GM19372 (cell line): Measurements from ENCODE around the gene NOP10.
A peak's percentile ranks its signal among the peaks of the same experiment; 100 is the strongest.
"Not testable (repeated sequence)": the region's sequence is repeated elsewhere in the genome, so short reads cannot be mapped to it uniquely, and the experiment has no call there.

Experiments
- ATAC-seq: cut with Tn5 transposase; IDR thresholded peaks from one replicate; pipeline ENCODE4 v1.9.1; 2021; ENCODE audit warnings: mild to moderate bottlenecking, low read depth, moderate library complexity; ENCODE audit not compliant: unreplicated experiment

Gene NOP10

GRCh38 chr15:34359416-34359815 lies 16.5 kb upstream of the NOP10 start:
- no peak for ATAC-seq

GRCh38 chr15:34358948-34359347 lies 16.0 kb upstream of the NOP10 start:
- ATAC-seq: no peak

DNA sequence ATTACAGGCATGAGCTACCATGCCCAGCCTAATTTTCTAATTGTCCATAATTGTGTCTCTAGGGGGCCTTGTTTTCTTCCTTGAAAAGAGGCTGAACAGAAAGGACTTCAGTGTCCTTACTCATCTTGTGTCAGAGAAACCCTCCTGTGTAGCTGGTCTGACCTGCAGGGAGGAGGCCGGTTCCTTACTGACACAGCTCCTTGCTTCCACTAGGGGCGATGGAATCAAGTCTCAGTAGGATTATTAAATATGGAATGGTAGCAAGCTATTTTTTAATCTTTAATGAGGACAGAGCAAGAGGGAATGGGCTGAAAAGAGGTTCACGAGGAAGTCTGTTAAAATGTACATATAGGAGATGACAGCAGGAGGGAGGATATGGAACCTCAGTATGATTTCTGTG lies 15.4 kb upstream of the NOP10 start:
- no peak for ATAC-seq

- ATAC-seq: no peak
Measured at GRCh38 chr15:34357653-34358052, 14.7 kb upstream of the NOP10 start.

- no peak for ATAC-seq
Measured at GRCh38 chr15:34355241-34355640, 12.3 kb upstream of the NOP10 start.

DNA sequence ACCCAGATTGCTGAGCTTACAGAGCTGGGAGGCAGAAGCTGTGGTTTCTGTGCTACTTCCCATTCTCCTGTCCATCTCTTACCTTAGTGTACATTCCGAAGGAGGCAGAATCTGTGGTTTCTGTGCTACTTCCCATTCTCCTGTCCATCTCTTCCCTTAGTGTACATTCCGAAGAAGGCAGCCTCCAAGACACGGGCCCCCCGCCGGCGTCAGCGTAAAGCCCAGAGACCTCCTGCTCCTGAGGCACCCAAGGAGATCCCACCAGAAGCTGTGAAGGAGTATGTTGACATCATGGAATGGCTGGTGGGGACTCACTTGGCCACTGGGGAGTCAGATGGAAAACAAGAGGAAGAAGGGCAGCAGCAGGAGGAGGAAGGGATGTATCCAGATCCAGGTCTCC lies 11.3 kb upstream of the NOP10 start:
- ATAC-seq: no peak

DNA sequence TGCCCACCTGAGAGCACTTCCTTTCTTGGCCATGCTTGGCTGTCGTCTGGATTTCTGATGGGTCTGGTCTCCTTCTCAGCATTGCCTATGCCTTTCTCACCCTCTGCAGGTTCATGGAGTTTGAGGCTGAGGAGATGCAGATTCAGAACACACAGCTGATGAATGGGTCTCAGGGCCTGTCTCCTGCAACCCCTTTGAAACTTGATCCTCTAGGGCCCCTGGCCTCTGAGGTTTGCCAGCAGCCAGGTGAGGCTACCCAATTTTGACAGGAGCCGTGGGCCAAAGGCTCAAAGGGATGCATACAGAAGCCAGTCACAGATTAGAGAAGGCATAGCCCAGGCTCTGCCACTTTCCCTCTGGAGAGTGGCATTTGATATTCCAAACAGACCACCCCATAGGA lies 10.7 kb upstream of the NOP10 start:
- ATAC-seq: no peak

DNA sequence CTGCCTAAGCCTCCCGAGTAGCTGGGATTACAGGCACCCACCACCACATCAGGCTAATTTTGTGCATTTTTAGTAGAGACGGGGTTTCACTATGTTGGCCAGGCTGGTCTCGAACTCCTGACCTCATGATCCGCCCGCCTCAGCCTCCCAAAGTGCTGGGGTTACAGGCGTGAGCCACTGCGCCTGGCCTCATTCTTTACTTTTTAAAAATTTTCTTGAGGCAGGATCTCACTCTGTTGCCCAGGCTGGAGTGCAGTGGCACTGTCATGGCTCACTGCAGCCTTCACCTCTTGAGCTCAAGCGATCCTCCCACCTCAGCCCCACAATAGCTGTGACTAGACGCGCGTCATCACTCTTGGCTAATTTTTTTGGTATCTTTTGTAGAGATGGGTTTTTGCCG lies 10.1 kb upstream of the NOP10 start:
- not testable (repeated sequence) for ATAC-seq

GRCh38 chr15:34349769-34350168 lies 6.8 kb upstream of the NOP10 start:
- ATAC-seq: no peak

DNA sequence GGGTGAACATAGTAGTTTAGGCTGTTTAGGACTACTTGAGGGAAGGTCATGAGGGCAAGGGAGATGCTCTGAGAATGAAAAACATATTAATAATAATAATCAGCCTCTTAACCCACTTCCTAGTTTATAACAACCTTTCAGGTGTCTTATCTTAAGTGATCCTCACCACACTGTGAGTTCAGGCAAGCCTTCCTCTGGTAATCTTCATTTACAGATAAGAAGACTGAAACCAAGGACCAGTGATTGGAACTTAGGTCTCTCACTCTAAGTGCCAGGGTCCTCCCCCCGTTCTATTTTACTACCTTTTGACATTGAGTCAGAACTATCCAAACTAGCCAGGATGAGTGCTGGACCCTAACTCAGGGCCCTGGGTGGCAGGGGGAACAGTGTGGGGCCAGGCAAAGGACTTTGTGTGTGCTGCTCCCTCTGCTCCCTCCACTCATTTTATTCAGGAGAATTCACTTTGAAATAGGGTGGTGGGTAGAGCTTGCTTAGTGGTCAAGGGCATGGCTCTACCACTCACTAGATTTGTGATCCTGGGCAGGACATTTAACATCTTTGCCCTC lies 5.9 kb upstream of the NOP10 start:
- ATAC-seq: no peak

DNA sequence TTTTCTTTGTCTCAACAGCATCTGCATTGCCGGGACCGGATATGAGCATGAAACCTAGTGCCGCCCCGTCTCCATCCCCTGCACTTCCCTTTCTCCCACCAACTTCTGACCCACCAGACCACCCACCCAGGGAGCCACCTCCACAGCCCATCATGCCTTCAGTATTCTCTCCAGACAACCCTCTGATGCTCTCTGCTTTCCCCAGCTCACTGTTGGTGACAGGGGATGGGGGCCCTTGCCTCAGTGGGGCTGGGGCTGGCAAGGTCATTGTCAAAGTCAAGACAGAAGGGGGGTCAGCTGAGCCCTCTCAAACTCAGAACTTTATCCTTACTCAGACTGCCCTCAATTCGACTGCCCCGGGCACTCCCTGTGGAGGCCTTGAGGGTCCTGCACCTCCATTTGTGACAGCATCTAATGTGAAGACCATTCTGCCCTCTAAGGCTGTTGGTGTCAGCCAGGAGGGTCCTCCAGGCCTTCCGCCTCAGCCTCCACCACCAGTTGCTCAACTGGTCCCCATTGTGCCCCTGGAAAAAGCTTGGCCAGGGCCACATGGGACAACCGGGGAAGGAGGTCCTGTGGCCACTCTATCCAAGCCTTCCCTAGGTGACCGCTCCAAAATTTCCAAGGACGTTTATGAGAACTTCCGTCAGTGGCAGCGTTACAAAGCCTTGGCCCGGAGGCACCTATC lies 5.2 kb upstream of the NOP10 start:
- no peak for ATAC-seq

DNA sequence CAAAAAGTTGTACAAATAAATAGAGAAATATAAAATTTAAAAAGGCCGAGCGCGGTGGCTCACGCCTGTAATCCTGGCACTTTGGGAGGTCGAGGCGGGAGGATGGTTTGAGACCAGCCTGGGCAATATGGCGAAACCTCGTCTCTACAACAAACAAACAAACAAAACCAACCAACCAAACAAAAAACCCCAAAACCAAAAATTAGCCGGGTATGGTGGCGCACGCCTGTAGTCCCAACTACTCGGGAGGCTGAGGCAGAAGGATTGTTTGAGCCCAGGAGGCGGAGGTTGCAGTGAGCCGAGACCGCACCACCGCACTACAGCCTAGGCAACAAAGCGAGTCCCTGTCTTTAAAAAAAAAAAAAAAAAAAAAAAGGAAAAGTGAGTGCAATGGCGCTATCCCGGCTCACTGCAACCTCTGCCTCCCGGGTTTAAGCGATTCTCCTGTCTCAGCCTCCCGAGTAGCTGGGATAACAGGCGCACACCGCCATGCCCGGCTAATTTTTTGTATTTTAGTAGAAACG lies 661 bp downstream of the NOP10 start:
- not testable (repeated sequence) for ATAC-seq

DNA sequence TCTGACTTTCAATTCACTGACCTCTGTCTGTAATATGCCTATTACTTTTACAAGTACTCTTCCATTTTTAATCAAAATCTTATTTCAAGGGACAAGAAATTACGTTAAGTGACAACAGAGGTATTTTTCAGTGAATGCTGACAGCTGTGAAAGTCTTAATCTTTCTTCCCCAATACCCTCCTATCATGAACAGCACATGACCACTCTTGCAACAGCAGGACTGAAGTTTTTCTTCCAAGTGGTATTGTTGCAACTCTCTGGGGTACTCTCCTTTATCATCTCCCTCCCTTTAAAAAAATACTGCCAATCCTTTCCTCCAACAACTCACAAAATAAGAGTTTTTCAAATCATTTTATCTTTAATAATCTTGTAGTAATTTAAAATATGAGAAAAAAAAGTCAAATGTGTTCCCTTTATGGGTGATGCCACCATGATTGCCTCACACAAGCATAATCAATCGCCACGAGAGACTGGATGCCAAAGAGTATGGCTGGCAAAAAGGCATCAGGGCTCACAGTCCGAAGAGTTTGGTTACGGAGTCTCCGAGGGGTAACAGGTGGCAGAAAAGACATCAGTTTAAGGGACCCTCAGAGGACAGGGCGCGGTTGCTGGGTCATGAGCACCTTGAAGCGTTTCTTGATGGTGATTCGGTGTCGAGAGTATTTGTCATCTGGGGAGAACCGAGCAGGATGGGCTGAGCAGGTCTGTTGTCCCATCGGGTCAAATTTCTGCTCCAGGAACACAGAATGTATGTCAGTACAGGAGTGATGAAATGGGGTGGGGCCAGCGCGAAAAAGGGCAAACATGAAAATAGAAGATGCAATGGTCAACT lies 1.3 kb downstream of the NOP10 start:
- no peak for ATAC-seq

- no peak for ATAC-seq
Measured at GRCh38 chr15:34339946-34340345, 3.0 kb downstream of the NOP10 start.

- no peak for ATAC-seq
Measured at GRCh38 chr15:34338347-34338746, 4.6 kb downstream of the NOP10 start.

DNA sequence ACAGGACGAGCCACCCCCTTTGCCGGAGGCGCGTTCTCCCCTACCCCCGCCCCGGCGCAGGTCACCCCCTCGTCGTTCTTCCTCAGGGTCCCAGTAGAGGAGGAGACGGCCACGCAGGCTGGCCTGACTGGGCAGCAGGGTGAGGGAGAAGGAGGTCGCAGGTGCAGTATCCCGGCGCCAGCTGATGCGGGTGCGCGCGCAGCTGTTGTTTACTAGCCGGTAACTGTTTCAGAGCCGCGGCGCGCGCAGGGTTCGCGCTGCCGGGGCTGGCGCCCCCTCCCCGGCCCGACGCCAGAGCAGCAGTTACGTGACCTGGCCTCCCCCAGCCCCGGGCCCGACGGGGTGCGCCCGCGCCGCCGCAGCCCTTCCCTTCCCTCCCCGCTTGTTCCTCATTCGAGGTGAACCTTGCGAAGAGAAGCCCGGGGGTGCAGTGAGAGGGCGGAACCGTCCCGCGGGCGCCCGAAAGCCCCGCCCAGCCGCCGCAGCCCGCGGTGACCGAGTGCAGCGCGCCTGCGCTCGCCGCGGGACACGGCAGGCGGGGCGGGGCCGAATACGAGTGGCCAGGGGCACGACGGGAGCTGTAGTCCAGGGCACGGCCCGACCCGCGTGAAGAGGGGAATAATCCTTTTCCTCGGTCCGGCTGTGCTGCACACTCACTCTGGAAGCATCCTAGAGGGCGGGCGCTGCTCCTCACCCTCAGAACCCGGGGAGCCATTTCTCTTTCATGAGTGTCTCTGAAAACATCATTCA lies 5.2 kb downstream of the NOP10 start, which contains the start of gene SLC12A6:
SLC12A6 (minus strand) TSS at position 225 of the 750 bp plus-strand sequence. CDS start 1,101 bp downstream, outside the sequence.
- ATAC-seq: peak; percentile 67

DNA sequence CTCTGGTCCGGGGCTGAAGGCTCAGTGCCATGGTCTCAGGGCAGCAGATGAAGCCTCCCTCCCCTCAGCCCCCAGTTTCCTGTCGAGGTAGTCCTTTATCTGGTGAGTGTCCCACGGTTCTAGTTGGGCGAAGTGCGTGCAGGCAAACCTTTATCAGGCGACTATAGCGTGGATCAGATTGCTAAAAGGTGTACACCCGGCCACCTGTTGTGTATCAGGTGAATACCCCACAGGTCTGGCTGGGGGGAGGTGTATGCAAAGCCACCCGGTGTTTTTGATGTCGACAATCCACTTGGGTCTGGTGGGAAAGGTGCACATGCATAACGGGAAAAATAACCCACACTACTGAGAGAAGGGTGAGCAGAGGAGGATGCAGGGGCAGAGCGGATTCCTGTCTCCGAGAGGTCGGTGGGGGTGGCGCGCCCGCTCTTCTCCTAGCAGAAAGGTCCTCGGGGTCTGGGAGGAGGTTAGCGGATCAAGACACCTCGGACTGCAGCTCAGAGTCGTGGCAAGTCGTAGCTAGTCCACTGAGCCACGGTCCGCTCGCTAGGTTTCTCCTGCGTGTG lies 5.9 kb downstream of the NOP10 start:
- ATAC-seq: peak; percentile 2

GRCh38 chr15:34336231-34336990 lies 6.5 kb downstream of the NOP10 start:
- no peak for ATAC-seq

GRCh38 chr15:34335176-34336032 lies 7.5 kb downstream of the NOP10 start:
- ATAC-seq: no peak
